Measurements from ENCODE around the gene RER1. TPM values are rescaled to one million over a fixed set of nuclear protein-coding genes. Genes with fewer than 3 reads are reported as not detected.

The RER1 gene
- total RNA-seq, 1 donor from 2014 or later: 133 TPM

DNA sequence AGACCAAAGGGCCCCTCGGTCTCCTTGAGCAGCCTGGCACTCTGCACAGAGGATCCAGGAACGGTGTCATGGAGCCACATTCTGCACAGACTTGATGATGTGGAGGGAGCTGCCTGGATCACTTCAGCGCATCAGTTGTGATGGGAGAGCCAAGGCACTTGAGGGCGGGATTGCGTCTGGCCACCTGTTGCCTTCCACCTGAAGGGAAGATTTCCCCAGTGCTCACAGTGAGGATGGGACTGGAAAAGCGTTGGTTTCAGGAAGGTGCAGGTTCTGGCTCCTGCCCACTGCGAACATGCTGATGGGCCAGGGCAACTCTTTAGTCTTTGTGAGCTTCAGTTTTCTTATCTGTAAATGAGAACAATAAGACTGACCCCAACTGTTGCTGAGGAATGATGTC lies 2.6 kb downstream of the RER1 start:
- no peak overlapping the region for H3K4me3 ChIP-seq
- DNase-seq (no peak), ATAC-seq (no peak)
- H3K9me3 ChIP-seq: no peaks in the 10 kb centered on the region
- TF ChIP-seq, protein P1, sequence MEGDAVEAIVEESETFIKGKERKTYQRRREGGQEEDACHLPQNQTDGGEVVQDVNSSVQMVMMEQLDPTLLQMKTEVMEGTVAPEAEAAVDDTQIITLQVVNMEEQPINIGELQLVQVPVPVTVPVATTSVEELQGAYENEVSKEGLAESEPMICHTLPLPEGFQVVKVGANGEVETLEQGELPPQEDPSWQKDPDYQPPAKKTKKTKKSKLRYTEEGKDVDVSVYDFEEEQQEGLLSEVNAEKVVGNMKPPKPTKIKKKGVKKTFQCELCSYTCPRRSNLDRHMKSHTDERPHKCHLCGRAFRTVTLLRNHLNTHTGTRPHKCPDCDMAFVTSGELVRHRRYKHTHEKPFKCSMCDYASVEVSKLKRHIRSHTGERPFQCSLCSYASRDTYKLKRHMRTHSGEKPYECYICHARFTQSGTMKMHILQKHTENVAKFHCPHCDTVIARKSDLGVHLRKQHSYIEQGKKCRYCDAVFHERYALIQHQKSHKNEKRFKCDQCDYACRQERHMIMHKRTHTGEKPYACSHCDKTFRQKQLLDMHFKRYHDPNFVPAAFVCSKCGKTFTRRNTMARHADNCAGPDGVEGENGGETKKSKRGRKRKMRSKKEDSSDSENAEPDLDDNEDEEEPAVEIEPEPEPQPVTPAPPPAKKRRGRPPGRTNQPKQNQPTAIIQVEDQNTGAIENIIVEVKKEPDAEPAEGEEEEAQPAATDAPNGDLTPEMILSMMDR (IDR thresholded peaks at IDR 0.05): no peak
- H3K36me3 ChIP-seq: peaks cover 60% of the 10 kb centered on the region
- intact Hi-C loops (cut with DNase I): no loop called here
- H3K27ac ChIP-seq: no peak overlapping the region
- no peaks in the 10 kb centered on the region for H3K27me3 ChIP-seq (ENCODE audit: low read depth)
- H3K4me1 ChIP-seq: peaks cover 33% of the 10 kb centered on the region

DNA sequence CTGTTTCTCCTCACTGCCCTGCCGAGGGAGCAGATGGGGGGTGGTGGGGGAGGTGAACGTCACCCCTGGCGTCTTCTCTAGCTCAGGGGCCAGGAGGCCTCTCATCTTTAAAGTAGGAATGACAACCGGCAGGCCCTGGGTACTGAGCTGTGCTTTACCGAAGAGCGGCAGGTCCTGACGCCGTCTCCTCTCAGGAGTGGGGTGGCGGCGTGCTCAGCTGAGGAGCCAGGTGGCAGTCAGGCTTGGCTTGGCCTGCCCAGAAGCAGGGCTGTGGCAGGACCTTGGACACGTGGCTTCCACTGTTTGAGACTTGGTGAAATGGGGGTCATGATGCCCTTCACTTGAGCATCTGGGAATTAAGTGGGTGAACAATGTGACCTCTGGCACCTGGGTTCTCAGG lies 3.1 kb downstream of the RER1 start:
- Histone ChIP-seq H3K36me3 (peaks cover 65% of the 10 kb centered on the region), H3K27me3 (ENCODE audit: low read depth) (no peaks in the 10 kb centered on the region), H3K9me3 (no peaks in the 10 kb centered on the region), H3K4me1 (peaks cover 33% of the 10 kb centered on the region), H3K4me3 (no peak overlapping the region), H3K27ac (no peak overlapping the region)
- TF ChIP-seq, protein P1 (IDR thresholded peaks at IDR 0.05): no peak
- no peak for DNase-seq
- ATAC-seq: no peak
- intact Hi-C loops (cut with DNase I): no loop called here

DNA sequence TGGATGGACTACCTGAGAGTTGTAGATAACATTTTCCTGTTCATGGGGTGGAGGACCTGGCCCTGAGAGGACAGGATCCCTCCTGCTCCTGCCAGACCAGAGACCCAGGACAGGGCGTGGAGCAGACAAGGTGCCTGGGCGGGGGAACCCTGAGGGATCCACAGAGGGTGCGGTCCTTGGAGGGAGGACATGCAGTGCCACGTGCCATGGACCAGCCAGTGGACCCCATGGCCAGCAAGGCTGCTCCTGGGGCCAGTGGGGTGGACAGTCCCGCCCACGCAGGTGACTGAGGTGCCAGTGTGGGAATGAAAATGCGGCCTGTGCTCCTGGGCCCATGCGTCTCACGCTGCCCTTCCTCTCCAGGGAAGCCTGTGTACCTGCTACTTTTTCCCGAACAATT lies 3.6 kb downstream of the RER1 start:
- Histone ChIP-seq H3K27ac (no peak overlapping the region), H3K36me3 (peaks cover 70% of the 10 kb centered on the region), H3K9me3 (no peaks in the 10 kb centered on the region), H3K27me3 (ENCODE audit: low read depth) (no peaks in the 10 kb centered on the region), H3K4me3 (no peak overlapping the region), H3K4me1 (peaks cover 32% of the 10 kb centered on the region)
- no peak for ATAC-seq
- TF ChIP-seq, protein P1 (IDR thresholded peaks at IDR 0.05): no peak
- intact Hi-C loops (cut with DNase I): no loop called here
- DNase-seq: no peak

DNA sequence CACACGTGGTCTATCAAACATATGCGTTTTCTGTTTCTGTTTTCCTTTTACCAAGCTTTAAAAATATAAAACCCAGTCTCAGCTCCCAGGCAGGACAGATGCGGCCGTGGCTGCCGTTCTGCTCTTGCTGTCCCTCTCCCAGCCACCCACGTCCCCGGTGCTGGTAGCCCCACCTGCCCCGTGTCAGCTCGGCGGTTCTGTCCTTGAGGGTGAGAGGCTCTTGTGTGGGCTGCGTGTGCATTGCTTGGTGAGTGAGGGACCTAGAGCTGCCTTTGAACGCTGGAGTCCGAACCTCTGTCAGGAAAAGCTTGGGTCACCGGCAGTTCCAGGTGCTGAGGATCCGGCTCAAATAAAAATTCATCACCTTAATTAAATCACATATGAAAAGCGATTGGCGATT lies 4.4 kb downstream of the RER1 start:
- H3K27me3 ChIP-seq (ENCODE audit: low read depth): no peaks in the 10 kb centered on the region
- H3K36me3 ChIP-seq: peaks cover 77% of the 10 kb centered on the region
- DNase-seq (no peak), ATAC-seq (no peak)
- TF ChIP-seq, protein P1 (IDR thresholded peaks at IDR 0.05): no peak
- no peak overlapping the region for H3K27ac ChIP-seq
- H3K9me3 ChIP-seq: no peaks in the 10 kb centered on the region
- H3K4me3 ChIP-seq: no peak overlapping the region
- H3K4me1 ChIP-seq: peaks cover 24% of the 10 kb centered on the region
- intact Hi-C loops (cut with DNase I): no loop called here

DNA sequence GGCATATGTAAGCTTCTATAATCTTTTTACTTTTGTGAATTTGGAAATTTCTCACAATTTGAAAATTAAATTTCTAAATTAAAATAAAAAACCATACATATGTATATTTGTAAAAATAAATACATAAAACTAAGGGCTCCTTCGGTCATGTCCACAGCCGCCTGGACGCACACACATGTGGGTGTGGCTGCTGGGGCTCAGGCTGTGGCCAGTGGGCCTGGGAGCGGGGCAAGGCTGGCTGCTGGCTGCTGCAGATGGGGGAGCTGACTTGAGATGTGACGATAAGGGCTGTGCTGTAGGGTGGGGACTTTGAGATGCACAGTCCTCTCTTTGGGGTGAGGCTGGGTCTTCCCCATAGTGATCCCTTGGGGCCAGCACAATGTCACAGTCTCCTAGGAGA lies 4.8 kb downstream of the RER1 start:
- intact Hi-C loops (cut with DNase I): no loop called here
- no peak overlapping the region for H3K4me3 ChIP-seq
- H3K4me1 ChIP-seq: peaks cover 23% of the 10 kb centered on the region
- TF ChIP-seq, protein P1 (IDR thresholded peaks at IDR 0.05): no peak
- no peaks in the 10 kb centered on the region for H3K27me3 ChIP-seq (ENCODE audit: low read depth)
- no peak overlapping the region for H3K27ac ChIP-seq
- DNase-seq (no peak), ATAC-seq (no peak)
- peaks cover 79% of the 10 kb centered on the region for H3K36me3 ChIP-seq
- H3K9me3 ChIP-seq: no peaks in the 10 kb centered on the region

Measured in lower lobe of right lung (tissue), 2 donors.